Activated T-cell treated with anti-CD3 and anti-CD28 coated beads, Interleukin-2, amount 50 U/mL, for 48 hours (primary cell): ENCODE data around the gene APC2.
"Not testable (repeated sequence)": the region's sequence is repeated elsewhere in the genome, so short reads cannot be mapped to it uniquely, and the experiment has no call there.

Experiments
- DNase-seq, 2 experiments: peaks; one replicate each; pipeline ENCODE4 v3.0.0-alpha.2; 2020

APC2 gene

GRCh38 chr19:1514295-1514661 lies 64.4 kb downstream of the APC2 start:
- no peak for DNase-seq

DNA sequence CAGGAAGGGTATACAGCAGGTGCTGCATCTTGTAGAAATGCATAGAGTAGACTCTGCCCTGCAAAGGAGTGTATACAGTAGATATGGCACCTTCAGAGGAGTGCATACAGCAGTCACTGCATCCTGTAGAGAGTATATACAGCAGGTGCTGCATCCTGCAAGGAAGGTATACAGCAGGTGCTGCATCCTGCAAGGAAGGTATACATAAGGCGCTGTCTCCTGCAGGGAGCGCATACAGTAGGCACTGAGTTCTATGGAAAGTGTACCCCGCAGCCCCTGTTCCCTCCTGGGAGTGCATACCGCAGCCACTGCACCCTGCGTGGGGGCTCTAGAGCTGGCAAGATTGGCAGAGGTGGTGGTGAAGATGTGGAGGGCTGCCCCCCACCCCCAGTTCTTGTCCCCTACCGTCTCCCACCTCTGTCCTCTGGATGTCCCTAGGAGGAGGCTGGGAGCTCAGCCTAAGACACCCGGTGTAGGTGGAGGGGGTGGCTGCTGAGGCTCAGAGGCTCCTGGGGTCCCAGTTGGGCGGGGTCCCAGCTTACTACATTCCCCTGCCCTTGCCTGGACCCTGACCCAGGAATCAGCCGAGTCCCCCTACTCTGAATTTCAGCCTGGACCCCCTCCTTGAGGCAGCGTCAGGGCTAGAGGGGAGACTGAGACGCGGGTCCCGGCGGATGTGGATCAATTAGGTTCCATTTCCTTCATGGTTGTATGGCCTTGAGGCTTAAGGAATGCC lies 65.2 kb downstream of the APC2 start:
- DNase-seq: no peak

DNA sequence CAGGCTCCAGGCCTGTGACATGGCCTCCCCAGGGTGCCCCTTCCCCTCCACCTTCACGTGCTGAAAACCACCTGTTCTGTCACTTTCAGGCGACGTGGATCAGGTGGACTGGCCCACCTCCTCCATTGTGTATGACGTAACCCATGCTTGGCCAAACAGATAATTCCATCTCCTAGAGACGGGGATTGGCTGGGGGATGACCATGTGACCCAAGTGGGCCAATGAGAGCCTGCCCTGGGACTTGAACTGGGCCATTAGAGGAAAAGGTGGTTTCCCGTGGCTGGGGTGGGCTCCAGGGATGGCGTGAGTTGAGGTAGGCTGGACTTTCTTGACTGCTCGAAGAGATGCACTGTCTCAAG lies 66.5 kb downstream of the APC2 start:
- DNase-seq: no peak

DNA sequence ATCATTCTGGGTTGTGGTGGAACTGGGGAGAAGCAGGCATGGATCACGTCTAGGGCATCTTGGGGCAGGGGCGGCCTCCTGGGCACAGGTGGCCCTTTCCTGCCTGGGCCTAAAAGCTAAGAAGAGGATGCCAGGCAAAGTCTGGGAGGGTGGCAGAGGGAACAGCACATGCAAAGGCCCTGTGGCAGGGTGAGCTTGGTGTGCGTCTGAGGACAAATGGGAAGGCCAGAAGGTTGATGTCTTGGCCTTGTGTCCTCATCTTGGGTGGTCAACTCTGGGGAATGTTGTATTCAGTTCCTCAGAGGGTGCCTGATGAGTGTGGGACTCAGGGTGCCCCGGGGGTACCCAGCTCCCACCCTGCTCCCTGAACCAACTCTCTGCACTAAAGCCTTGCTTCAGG lies 68.5 kb downstream of the APC2 start:
- DNase-seq: no peak

- DNase-seq: not testable (repeated sequence)
Observed at GRCh38 chr19:1519802-1520201, 69.9 kb downstream of the APC2 start.

DNA sequence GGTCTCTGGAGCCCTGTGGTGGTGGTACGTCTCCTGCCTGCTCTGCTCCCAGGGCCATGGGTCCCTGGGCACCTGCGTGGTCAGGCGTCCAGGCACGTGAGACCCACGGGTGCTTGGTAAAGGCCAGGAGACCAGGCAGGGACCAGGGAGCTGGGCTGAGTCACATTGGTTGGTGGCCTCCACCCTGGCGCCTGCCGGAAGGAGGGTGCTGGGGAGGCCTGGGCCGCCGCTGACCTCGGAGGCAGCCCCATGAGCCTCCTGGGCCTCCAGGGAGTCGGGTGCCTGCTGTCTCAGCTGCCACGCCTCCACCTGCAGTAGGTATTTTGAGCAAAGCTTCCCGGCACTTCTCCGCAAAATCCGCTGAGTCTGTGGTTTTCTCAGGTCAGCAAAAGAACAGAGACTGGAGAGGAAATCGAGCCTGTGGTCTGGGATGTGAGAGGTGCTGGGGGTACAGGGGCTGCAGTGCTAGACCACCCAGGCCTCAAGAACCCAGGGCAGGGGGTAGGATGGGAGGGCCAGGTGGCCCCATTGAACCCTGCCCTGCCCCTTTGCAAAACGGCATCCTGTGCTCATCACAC lies 70.4 kb downstream of the APC2 start:
- no peak for DNase-seq

GRCh38 chr19:1521636-1522035 lies 71.7 kb downstream of the APC2 start:
- DNase-seq: no peak

GRCh38 chr19:1522061-1522460 lies 72.1 kb downstream of the APC2 start:
- no peak for DNase-seq

- no peak for DNase-seq
Observed at GRCh38 chr19:1522838-1523237, 72.9 kb downstream of the APC2 start.
